Measurements from ENCODE around the gene USP2.

Gene USP2

GRCh38 chr11:119370486-119371046, 10.9 kb downstream of the USP2 start:
- peak; percentile 59 for DNase-seq (ENCODE audit: low read depth)
- no peak overlapping the region for H3K4me3 ChIP-seq (ENCODE audit: low read depth, low read length)
- no peak for TF ChIP-seq CTCF (IDR thresholded peaks at IDR 0.05; ENCODE audit: insufficient read depth, low read depth, low read length, missing control alignments)

- TF ChIP-seq CTCF (IDR thresholded peaks at IDR 0.05; ENCODE audit: insufficient read depth, low read depth, low read length, missing control alignments), result no peak
- DNase-seq (ENCODE audit: low read depth), result no peak
- no peak overlapping the region for H3K4me3 ChIP-seq (ENCODE audit: low read depth, low read length)
Measured at GRCh38 chr11:119369132-119369925, 12.2 kb downstream of the USP2 start.

GRCh38 chr11:119368121-119369034, 13.1 kb downstream of the USP2 start:
- no peak for DNase-seq (ENCODE audit: low read depth)
- no peak for TF ChIP-seq CTCF (IDR thresholded peaks at IDR 0.05; ENCODE audit: insufficient read depth, low read depth, low read length, missing control alignments)
- H3K4me3 ChIP-seq (ENCODE audit: low read depth, low read length), result no peak overlapping the region

GRCh38 chr11:119367661-119368120, 13.8 kb downstream of the USP2 start:
- no peak for DNase-seq (ENCODE audit: low read depth)
- TF ChIP-seq CTCF (IDR thresholded peaks at IDR 0.05; ENCODE audit: insufficient read depth, low read depth, low read length, missing control alignments), result no peak
- no peak overlapping the region for H3K4me3 ChIP-seq (ENCODE audit: low read depth, low read length)

- no peak overlapping the region for H3K4me3 ChIP-seq (ENCODE audit: low read depth, low read length)
- no peak for TF ChIP-seq CTCF (IDR thresholded peaks at IDR 0.05; ENCODE audit: insufficient read depth, low read depth, low read length, missing control alignments)
- no peak for DNase-seq (ENCODE audit: low read depth)
Measured at GRCh38 chr11:119366690-119367620, 14.5 kb downstream of the USP2 start.

- no peak overlapping the region for H3K4me3 ChIP-seq (ENCODE audit: low read depth, low read length)
- no peak for TF ChIP-seq CTCF (IDR thresholded peaks at IDR 0.05; ENCODE audit: insufficient read depth, low read depth, low read length, missing control alignments)
- no peak for DNase-seq (ENCODE audit: low read depth)
Measured at GRCh38 chr11:119365071-119365591, 16.4 kb downstream of the USP2 start.
